Spleen (tissue), 11 donors: ENCODE data around the gene DYNLRB1. TPM values are rescaled to one million over a fixed set of nuclear protein-coding genes. Genes with fewer than 3 reads are reported as not detected.

Source experiments
- DNase-seq: peaks from one replicate; pipeline ENCODE4 v3.0.0-alpha.2; 2020
- H3K27ac ChIP-seq, 8 donors: fragments of 200-600 bp; sonication (generic) in 7 of 8; 1 replicate in 4 of 8; 2 replicates in 4 of 8; pipeline versions ENCODE4 v1.5.0 to v1.8.0; 2016 to 2021; ENCODE audit warnings: inconsistent platforms in 4 of 8, mild to moderate bottlenecking in 4 of 8, moderate library complexity in 1 of 8
- H3K27me3 ChIP-seq, 7 donors: fragments of 200-600 bp; sonication (generic) in 6 of 7; replicated peaks in 1 of 7; 1 replicate in 4 of 7; 2 replicates in 3 of 7; pipeline versions ENCODE4 v1.5.0 to v1.8.0; 2016 to 2021; ENCODE audit warnings: inconsistent platforms in 3 of 7, mild to moderate bottlenecking in 1 of 7
- H3K36me3 ChIP-seq, 6 donors: fragments of 200-600 bp; sonication (generic) in 5 of 6; 1 replicate in 4 of 6; 2 replicates in 2 of 6; pipeline versions ENCODE4 v1.5.0 to v1.8.0; 2016 to 2021; ENCODE audit warnings: inconsistent platforms in 2 of 6
- H3K4me1 ChIP-seq, 6 donors: fragments of 200-600 bp; sonication (generic) in 5 of 6; 1 replicate in 3 of 6; 2 replicates in 3 of 6; pipeline versions ENCODE4 v1.5.0 to v1.8.0; 2016 to 2021; ENCODE audit warnings: inconsistent platforms in 3 of 6
- H3K4me3 ChIP-seq, 8 donors: fragments of 200-600 bp; sonication (generic) in 7 of 8; 1 replicate in 4 of 8; 2 replicates in 4 of 8; pipeline versions ENCODE4 v1.5.0 to v1.8.0; 2016 to 2021; ENCODE audit warnings: inconsistent platforms in 4 of 8, mild to moderate bottlenecking in 4 of 8, moderate library complexity in 2 of 8
- H3K9me3 ChIP-seq, 8 donors: fragments of 200-600 bp; sonication (generic) in 7 of 8; 1 replicate in 4 of 8; 2 replicates in 4 of 8; pipeline versions ENCODE4 v1.5.0 to v1.8.0; 2016 to 2021; ENCODE audit warnings: inconsistent platforms in 4 of 8
- POLR2A ChIP-seq, 3 donors: fragments of 450-650 bp; IDR thresholded peaks; one replicate each; pipeline ENCODE4 v1.5.1; 2017; ENCODE audit warnings: antibody characterized with exemption in 3 of 3, mild to moderate bottlenecking in 1 of 3
- POLR2AphosphoS5 ChIP-seq, 3 donors: sonication (generic); formaldehyde crosslinking; IDR thresholded peaks; one replicate each; pipeline ENCODE4 v1.5.1; 2017; ENCODE audit warnings: antibody characterized with exemption in 3 of 3
- WGBS, 5 donors: extraction: QIAGEN DNeasy Blood & Tissue Kit in 3 of 5; methylation state at CpG; one replicate each; pipeline versions ENCODE4 v1.1.5 to v1.1.7; 2013 to 2018; 5-methylcytosine and 5-hydroxymethylcytosine counted together
- intact Hi-C: fragments of 100-400 bp; cut with DNase I; formaldehyde crosslinking; loops from one replicate; pipeline ENCODE4 v1.15.0; 2023; ENCODE audit warnings: low total_unique reads
- polyA plus RNA-seq, 3 donors: library from polyadenylated mRNA; stranded (reverse); fragments of 200-250 nt; gene quantifications; one replicate each; pipeline ENCODE4 v1.2.1, GENCODE V29; 2013
- total RNA-seq, 7 donors: library from RNA; depleted of rRNA in 3 of 7; stranded (reverse); fragments of >200 nt in 3 of 7; fragmentation: NEBNext Ultra II Directional in 4 of 7; extraction: Animal tissue kit (Norgen Biotek cat#: 25700) in 4 of 7; gene quantifications; one replicate each; pipeline versions ENCODE4 v1.1.0 to v1.2.1, GENCODE V29; 2016 to 2021
- TF ChIP-seq, protein P1 (sequence below), 11 experiments: fragments of 200-600 bp in 7 of 11; fragments of 450-650 bp in 4 of 11; sonication (generic) in 4 of 11; IDR thresholded peaks in 8 of 11; conservative IDR thresholded peaks in 3 of 11; 1 replicate in 7 of 11; 2 replicates in 4 of 11; pipeline versions ENCODE4 v1.4.0 to v1.8.0; 2016 to 2021; ENCODE audit warnings: antibody characterized with exemption in 11 of 11, inconsistent platforms in 4 of 11, mild to moderate bottlenecking in 1 of 11
- donor health status: healthy with polysubstance abuse.
- donor health status: DM: no; HTN: no; CAD: no; lungs with moderate emphysema.
- donor health status: DM: no; HTN: no; CAD: no.
- donor health status: Bipolar disorder and iron deficiency.
- donor health status: healthy.
- donor health status: DM: no; HTN: no; CAD: no.
- donor health status: DM: yes; HTN: yes; CAD: no.

Gene DYNLRB1
- total and polyA plus RNA-seq, 10 donors, result 72.0 to 209 (median 152) TPM

DNA sequence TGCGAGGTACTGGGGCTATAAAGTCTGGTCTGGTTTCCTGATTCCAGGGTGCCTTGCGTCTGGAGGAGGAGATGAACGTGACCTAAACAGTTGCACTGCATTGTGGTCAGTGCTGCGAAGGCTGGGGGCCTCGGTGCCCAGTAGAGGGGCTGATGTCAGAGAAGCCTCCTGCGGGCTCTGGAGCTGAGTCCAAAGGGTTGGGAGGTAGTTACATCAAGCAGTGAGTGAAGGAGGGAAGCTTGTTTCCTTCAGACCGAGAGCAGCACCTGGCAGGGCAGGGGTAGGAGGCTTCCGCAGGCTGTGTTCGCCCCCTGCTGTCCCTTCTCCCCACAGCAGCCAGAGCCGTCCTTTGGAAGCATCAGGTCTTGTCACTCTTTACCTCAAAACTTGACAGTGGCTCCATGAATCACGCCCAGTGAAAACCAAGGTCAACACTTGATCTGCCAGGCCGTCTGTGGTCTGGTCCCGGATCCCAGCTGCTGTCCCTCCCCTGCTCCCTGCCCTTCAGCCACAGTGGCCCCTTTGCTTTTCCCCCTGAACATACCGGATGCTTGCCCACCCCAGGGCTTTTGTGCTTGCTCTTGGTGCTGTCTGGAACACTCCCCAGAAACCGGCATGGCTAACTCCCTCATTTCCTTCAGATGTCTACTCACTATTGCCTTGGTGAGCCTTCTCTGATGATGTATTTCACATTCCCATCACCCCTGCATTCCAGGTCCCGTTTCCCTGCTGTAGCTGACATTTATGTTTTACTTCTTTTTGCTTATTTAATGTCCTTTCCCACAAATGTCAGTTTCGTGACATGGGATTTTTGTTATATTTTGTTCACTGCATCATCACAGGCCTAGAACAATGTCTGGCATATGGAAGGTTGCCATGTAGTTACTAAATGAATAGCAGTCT lies 7.0 kb downstream of the DYNLRB1 start:
- Histone ChIP-seq H3K9me3 (no peaks in the 10 kb centered on the region), H3K27me3 (no peaks in the 10 kb centered on the region), H3K4me3 (no peak overlapping the region), H3K4me1 (peaks cover 16 to 84% (median 54%) of the 10 kb centered on the region in 6 donors), H3K27ac (peak overlapping the region in 3 of 8 donors; percentile 15 to 43 (median 34)), H3K36me3 (peaks cover 0 to 89% (median 25%) of the 10 kb centered on the region in 6 donors)
- intact Hi-C loops, result loop anchor here (5.0 kb wide), 1 partner anchor 211 kb away; no protein-coding TSS in a partner anchor
- WGBS, 5 donors, result 56 to 66% (median 64%) methylated on average over 15 to 17 of the region's 17 CpGs
- TF ChIP-seq POLR2AphosphoS5 (IDR thresholded peaks at IDR 0.05), result peak in 1 of 3 donors; percentile 30
- no peak for TF ChIP-seq POLR2A (IDR thresholded peaks at IDR 0.05)
- TF ChIP-seq, protein P1, sequence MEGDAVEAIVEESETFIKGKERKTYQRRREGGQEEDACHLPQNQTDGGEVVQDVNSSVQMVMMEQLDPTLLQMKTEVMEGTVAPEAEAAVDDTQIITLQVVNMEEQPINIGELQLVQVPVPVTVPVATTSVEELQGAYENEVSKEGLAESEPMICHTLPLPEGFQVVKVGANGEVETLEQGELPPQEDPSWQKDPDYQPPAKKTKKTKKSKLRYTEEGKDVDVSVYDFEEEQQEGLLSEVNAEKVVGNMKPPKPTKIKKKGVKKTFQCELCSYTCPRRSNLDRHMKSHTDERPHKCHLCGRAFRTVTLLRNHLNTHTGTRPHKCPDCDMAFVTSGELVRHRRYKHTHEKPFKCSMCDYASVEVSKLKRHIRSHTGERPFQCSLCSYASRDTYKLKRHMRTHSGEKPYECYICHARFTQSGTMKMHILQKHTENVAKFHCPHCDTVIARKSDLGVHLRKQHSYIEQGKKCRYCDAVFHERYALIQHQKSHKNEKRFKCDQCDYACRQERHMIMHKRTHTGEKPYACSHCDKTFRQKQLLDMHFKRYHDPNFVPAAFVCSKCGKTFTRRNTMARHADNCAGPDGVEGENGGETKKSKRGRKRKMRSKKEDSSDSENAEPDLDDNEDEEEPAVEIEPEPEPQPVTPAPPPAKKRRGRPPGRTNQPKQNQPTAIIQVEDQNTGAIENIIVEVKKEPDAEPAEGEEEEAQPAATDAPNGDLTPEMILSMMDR (IDR thresholded peaks at IDR 0.05 in 8 of 11, conservative IDR thresholded peaks at IDR 0.05 in 3 of 11), result peak in 8 of 11 experiments; percentile 41 to 57 (median 48)
- no peak for DNase-seq

DNA sequence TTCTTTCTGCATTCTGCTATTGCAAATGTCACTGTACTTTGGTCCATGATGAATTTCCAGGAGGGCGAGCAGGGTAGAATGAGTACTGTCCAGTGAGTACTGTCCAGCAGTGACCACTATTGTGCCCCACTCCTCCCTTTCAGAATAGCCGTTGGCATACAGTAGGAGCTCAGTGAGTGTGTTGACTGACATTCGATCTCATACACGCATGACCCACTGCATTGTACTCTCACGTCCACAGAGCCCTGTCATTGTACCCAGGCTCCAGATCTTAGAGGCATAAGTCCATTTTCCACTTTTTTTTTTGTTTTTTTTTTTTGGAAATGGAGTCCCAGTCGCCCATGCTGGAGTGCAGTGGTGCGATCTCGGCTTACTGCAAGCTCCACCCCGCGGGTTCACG lies 8.2 kb downstream of the DYNLRB1 start:
- H3K4me3 ChIP-seq, result no peak overlapping the region
- H3K9me3 ChIP-seq, result no peaks in the 10 kb centered on the region
- H3K4me1 ChIP-seq, result peaks cover 11 to 72% (median 45%) of the 10 kb centered on the region in 6 donors
- H3K36me3 ChIP-seq, result peaks cover 0 to 95% (median 35%) of the 10 kb centered on the region in 6 donors
- intact Hi-C loops, result loop anchor here (5.0 kb wide), 1 partner anchor 212 kb away; no protein-coding TSS in a partner anchor
- H3K27ac ChIP-seq, result no peak overlapping the region
- TF ChIP-seq POLR2A (IDR thresholded peaks at IDR 0.05) (no peak), POLR2AphosphoS5 (IDR thresholded peaks at IDR 0.05) (no peak)
- TF ChIP-seq, protein P1 (IDR thresholded peaks at IDR 0.05 in 8 of 11, conservative IDR thresholded peaks at IDR 0.05 in 3 of 11), result no peak
- H3K27me3 ChIP-seq, result no peaks in the 10 kb centered on the region
- no peak for DNase-seq
- WGBS, 5 donors, result 93 to 97% (median 96%) methylated on average over 11 of the region's 11 CpGs

DNA sequence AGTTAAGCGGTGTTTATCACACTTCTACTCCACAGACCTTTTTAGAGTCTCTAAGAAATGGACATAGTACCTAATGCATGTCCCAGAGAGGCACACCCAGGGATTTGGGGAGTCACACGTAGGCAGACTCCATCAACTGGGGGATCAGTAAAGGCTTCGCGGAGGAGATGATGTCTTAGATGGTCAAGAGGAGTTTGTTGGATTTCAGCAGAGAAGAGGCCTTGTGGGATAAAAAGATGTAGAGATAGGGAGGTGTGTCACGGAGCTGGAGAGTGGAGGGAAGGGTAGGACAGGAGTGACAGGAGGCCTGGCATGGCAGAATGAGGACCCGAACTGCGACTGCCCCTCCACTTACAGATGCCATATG lies 9.1 kb downstream of the DYNLRB1 start:
- Histone ChIP-seq H3K4me1 (peaks cover 11 to 64% (median 39%) of the 10 kb centered on the region in 6 donors), H3K27me3 (no peaks in the 10 kb centered on the region), H3K27ac (peak overlapping the region in 5 of 8 donors; percentile 7 to 66 (median 30)), H3K9me3 (no peaks in the 10 kb centered on the region), H3K36me3 (peaks cover 0 to 95% (median 43%) of the 10 kb centered on the region in 6 donors), H3K4me3 (no peak overlapping the region)
- 87 to 96% (median 93%) methylated on average over 7 of the region's 7 CpGs for WGBS, 5 donors
- DNase-seq, result no peak
- TF ChIP-seq, protein P1 (IDR thresholded peaks at IDR 0.05 in 8 of 11, conservative IDR thresholded peaks at IDR 0.05 in 3 of 11), result no peak
- TF ChIP-seq POLR2A (IDR thresholded peaks at IDR 0.05), result no peak
- TF ChIP-seq POLR2AphosphoS5 (IDR thresholded peaks at IDR 0.05), result no peak
- intact Hi-C loops, result no loop called here
